Breast epithelium (tissue), 4 donors: ENCODE measurements around the gene AFP. TPM values are rescaled to one million over a fixed set of nuclear protein-coding genes. Genes with fewer than 3 reads are reported as not detected.

Source experiments
- DNase-seq, 2 donors: peaks; one replicate each; pipeline ENCODE4 v3.0.0-alpha.2; 2019; ENCODE audit warnings: low spot score in 2 of 2
- H3K27ac ChIP-seq, 2 donors: fragments of 200-600 bp; sonication (generic) in 1 of 2; one replicate each; pipeline ENCODE4 v1.5.1; 2016 to 2019; ENCODE audit warnings: mild to moderate bottlenecking in 1 of 2
- H3K27me3 ChIP-seq, 2 donors: fragments of 200-600 bp; sonication (generic) in 1 of 2; one replicate each; pipeline versions ENCODE4 v1.5.1 to v1.6.0; 2017 to 2019; ENCODE audit warnings: control low read depth in 1 of 2, mild to moderate bottlenecking in 1 of 2
- H3K36me3 ChIP-seq: fragments of 200-600 bp; one replicate; pipeline ENCODE4 v1.5.1; 2019
- H3K4me1 ChIP-seq, 2 donors: fragments of 200-600 bp; sonication (generic); one replicate each; pipeline ENCODE4 v1.5.1; 2016 to 2019; ENCODE audit warnings: control low read depth in 1 of 2
- H3K4me3 ChIP-seq, 3 donors: fragments of 200-600 bp; sonication (generic); 1 replicate in 2 of 3; 2 replicates in 1 of 3; pipeline ENCODE4 v1.5.1; 2016 to 2019; ENCODE audit warnings: mild to moderate bottlenecking in 3 of 3, moderate library complexity in 2 of 3
- H3K9me3 ChIP-seq, 2 donors: fragments of 200-600 bp; sonication (generic) in 1 of 2; one replicate each; pipeline ENCODE4 v1.5.1; 2016 to 2019; ENCODE audit warnings: control low read depth in 1 of 2
- CTCF ChIP-seq, 3 donors: fragments of 450-650 bp; IDR thresholded peaks; one replicate each; pipeline ENCODE4 v1.5.1; 2016 to 2017; ENCODE audit warnings: antibody characterized with exemption in 3 of 3, mild to moderate bottlenecking in 3 of 3, moderate library complexity in 3 of 3
- POLR2A ChIP-seq: fragments of 450-650 bp; IDR thresholded peaks from one replicate; pipeline ENCODE4 v1.6.1; 2016; ENCODE audit warnings: antibody characterized with exemption, mild to moderate bottlenecking, moderate library complexity
- POLR2AphosphoS5 ChIP-seq, 3 donors: sonication (generic); formaldehyde crosslinking; IDR thresholded peaks; one replicate each; pipeline ENCODE4 v1.6.1; 2017; ENCODE audit warnings: antibody characterized with exemption in 3 of 3
- intact Hi-C: fragments of 100-400 bp; cut with DNase I; formaldehyde crosslinking; loops from one replicate; pipeline ENCODE4 v1.15.1; 2023; ENCODE audit warnings: low total_unique reads
- total RNA-seq, 3 donors: library from RNA; depleted of rRNA; stranded (reverse); fragments of >200 nt; gene quantifications; one replicate each; pipeline ENCODE4 v1.1.0, GENCODE V29; 2016

The AFP gene
- total RNA-seq, 3 donors from 2014 or later = 3.2 TPM; not detected in 2

DNA sequence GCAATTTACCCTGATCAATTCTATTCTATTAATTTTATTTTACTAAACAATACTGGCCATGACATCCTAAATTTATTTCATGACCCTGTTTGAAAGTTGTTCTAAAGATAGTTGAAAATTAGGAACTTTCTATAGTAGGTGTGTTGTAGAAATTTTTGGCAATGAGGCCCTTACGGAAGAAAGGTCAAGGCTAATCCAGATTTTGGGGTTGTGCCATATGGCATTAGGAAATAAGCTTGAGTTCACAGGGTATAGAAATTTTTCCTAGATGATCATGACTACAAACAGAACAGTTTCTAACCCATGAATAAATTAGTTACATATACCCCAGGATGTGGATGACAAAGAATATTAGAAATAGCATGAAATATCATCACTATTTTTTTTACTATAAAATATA lies 39.7 kb upstream of the AFP start:
- no peak for DNase-seq
- intact Hi-C loops = no loop called here
- H3K27me3 ChIP-seq = no peaks in the 10 kb centered on the region
- no peak for TF ChIP-seq POLR2A
- no peaks in the 10 kb centered on the region for H3K9me3 ChIP-seq
- H3K27ac ChIP-seq = no peak overlapping the region
- no peaks in the 10 kb centered on the region for H3K4me1 ChIP-seq
- no peaks in the 10 kb centered on the region for H3K36me3 ChIP-seq
- H3K4me3 ChIP-seq = no peak overlapping the region

- H3K27ac ChIP-seq = no peak overlapping the region
- H3K4me3 ChIP-seq = no peak overlapping the region
Measured at GRCh38 chr4:73396993-73397972, 38.7 kb upstream of the AFP start.

DNA sequence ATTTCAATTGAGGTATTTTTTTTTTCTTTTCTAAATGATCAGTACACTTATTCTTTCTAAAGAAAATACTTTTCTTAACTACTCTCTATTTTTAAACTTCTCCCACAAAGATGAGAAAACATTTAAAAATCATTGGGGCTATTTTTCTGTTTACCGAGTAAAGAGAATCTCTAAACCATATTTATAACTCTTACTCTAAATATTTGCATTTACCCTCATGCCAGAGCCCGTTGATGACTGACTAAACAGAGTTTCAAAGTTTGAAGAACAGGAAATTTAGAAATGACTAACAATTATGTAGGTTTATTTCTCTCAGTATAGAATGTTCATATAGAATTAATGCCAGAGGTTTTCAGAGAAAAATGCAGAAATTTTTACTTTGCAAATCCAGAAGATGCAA lies 34.6 kb upstream of the AFP start:
- no peak for TF ChIP-seq POLR2A
- TF ChIP-seq CTCF (IDR thresholded peaks at IDR 0.05) = no peak
- no peak for TF ChIP-seq POLR2AphosphoS5 (IDR thresholded peaks at IDR 0.05)
- Histone ChIP-seq H3K27me3 (no peaks in the 10 kb centered on the region), H3K4me3 (no peak overlapping the region), H3K27ac (no peak overlapping the region), H3K9me3 (no peaks in the 10 kb centered on the region), H3K4me1 (no peaks in the 10 kb centered on the region), H3K36me3 (no peaks in the 10 kb centered on the region)
- intact Hi-C loops = no loop called here
- DNase-seq = no peak

More at GRCh38 chr4:73396993-73397972, 38.7 kb upstream of the AFP start:
- TF ChIP-seq CTCF (IDR thresholded peaks at IDR 0.05) (no peak), POLR2AphosphoS5 (IDR thresholded peaks at IDR 0.05) (no peak), POLR2A (no peak)
- Histone ChIP-seq H3K36me3 (no peaks in the 10 kb centered on the region), H3K9me3 (no peaks in the 10 kb centered on the region), H3K4me1 (no peaks in the 10 kb centered on the region), H3K27me3 (no peaks in the 10 kb centered on the region)
- intact Hi-C loops = no loop called here
- DNase-seq = no peak

DNA sequence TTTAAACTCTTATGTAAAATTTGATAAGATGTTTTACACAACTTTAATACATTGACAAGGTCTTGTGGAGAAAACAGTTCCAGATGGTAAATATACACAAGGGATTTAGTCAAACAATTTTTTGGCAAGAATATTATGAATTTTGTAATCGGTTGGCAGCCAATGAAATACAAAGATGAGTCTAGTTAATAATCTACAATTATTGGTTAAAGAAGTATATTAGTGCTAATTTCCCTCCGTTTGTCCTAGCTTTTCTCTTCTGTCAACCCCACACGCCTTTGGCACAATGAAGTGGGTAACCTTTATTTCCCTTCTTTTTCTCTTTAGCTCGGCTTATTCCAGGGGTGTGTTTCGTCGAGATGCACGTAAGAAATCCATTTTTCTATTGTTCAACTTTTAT lies 32.0 kb upstream of the AFP start, which contains the start of gene ALB:
Gene ALB (plus strand): TSS at position 246 of the 400 bp plus-strand sequence. CDS start 41 bp downstream, at position 287.
- Histone ChIP-seq H3K4me1 (no peaks in the 10 kb centered on the region), H3K4me3 (no peak within 1 kb of the TSS), H3K36me3 (no peaks in the 10 kb centered on the region), H3K27ac (no peak within 1 kb of the TSS), H3K27me3 (no peaks in the 10 kb centered on the region), H3K9me3 (no peaks in the 10 kb centered on the region)
- TF ChIP-seq POLR2A (no peak), CTCF (IDR thresholded peaks at IDR 0.05) (no peak), POLR2AphosphoS5 (IDR thresholded peaks at IDR 0.05) (no peak)
- no peak for DNase-seq
- intact Hi-C loops = no loop called here

GRCh38 chr4:73404457-73404856 lies 31.6 kb upstream of the AFP start:
- TF ChIP-seq CTCF (IDR thresholded peaks at IDR 0.05) (no peak), POLR2A (no peak), POLR2AphosphoS5 (IDR thresholded peaks at IDR 0.05) (no peak)
- no peak for DNase-seq
- H3K27ac ChIP-seq = no peak overlapping the region
- no peaks in the 10 kb centered on the region for H3K36me3 ChIP-seq
- H3K4me1 ChIP-seq = no peaks in the 10 kb centered on the region
- H3K4me3 ChIP-seq = no peak overlapping the region
- intact Hi-C loops = no loop called here
- no peaks in the 10 kb centered on the region for H3K27me3 ChIP-seq
- H3K9me3 ChIP-seq = no peaks in the 10 kb centered on the region
